Subcutaneous adipose tissue (tissue), 4 donors: ENCODE results near the gene KIAA1217. TPM values are rescaled to one million over a fixed set of nuclear protein-coding genes. Genes with fewer than 3 reads are reported as not detected.

Experiments used
- CTCF ChIP-seq: fragments of 450-650 bp; IDR thresholded peaks from one replicate; pipeline ENCODE4 v1.5.1; 2016; ENCODE audit warnings: low read depth, mild to moderate bottlenecking, control low read depth, antibody characterized with exemption, moderate library complexity
- total RNA-seq, 4 donors: library from RNA; depleted of rRNA; stranded (reverse); fragments of >200 nt; gene quantifications; one replicate each; pipeline ENCODE4 v1.1.0, GENCODE V29; 2016

The KIAA1217 gene
- total RNA-seq, 4 donors from 2014 or later = 10.7 to 91.6 (median 27.5) TPM

GRCh38 chr10:24451325-24451820 lies 242.4 kb downstream of the KIAA1217 start:
- no peak for TF ChIP-seq CTCF

- TF ChIP-seq CTCF = no peak
These were observed 243.1 kb downstream of the KIAA1217 start for GRCh38 chr10:24452030-24452429.

- no peak for TF ChIP-seq CTCF
These were observed 244.5 kb downstream of the KIAA1217 start for GRCh38 chr10:24453404-24453830.

GRCh38 chr10:24453973-24454372 lies 245.0 kb downstream of the KIAA1217 start:
- no peak for TF ChIP-seq CTCF

- no peak for TF ChIP-seq CTCF
These were observed 246.5 kb downstream of the KIAA1217 start for GRCh38 chr10:24455447-24455846.

GRCh38 chr10:24456322-24456721 lies 247.4 kb downstream of the KIAA1217 start:
- TF ChIP-seq CTCF = no peak

GRCh38 chr10:24457661-24458318 lies 248.9 kb downstream of the KIAA1217 start:
- TF ChIP-seq CTCF = no peak
